ENCODE data around the gene CUBN. TPM values are rescaled to one million over a fixed set of nuclear protein-coding genes. Genes with fewer than 3 reads are reported as not detected.

CUBN gene
- total RNA-seq, 2 donors from 2014 or later, result 0.75 to 1.3 TPM

GRCh38 chr10:16863766-16864165, 265.8 kb downstream of the CUBN start:
- WGBS, 2 experiments (ENCODE audit: insufficient coverage in 1 of 2, insufficient read length in 1 of 2), result 80 to 90% methylated on average over 1 to 2 of the region's 2 CpGs
- no peaks in the 10 kb centered on the region for H3K9me3 ChIP-seq (ENCODE audit: control insufficient read depth, low read length)
- no peaks in the 10 kb centered on the region for H3K27me3 ChIP-seq (ENCODE audit: control insufficient read depth, insufficient read depth, low read length, poor library complexity, severe bottlenecking)
- Mint-ChIP-seq H3K27ac (no peak overlapping the region), H3K4me1 (peaks cover 30% of the 10 kb centered on the region), H3K4me3 (no peak overlapping the region), H3K36me3 (ENCODE audit: low read depth) (no peaks in the 10 kb centered on the region), H3K9me3 (peaks cover 4% of the 10 kb centered on the region), H3K27me3 (ENCODE audit: insufficient read depth) (no peaks in the 10 kb centered on the region)
- DNase-seq, result no peak
- no peaks in the 10 kb centered on the region for H3K36me3 ChIP-seq (ENCODE audit: control insufficient read depth, insufficient read depth, low read length)
- no peak overlapping the region for H3K4me3 ChIP-seq (ENCODE audit: low read length)
- TF ChIP-seq CTCF (conservative IDR thresholded peaks at IDR 0.05), result no peak
- H3K4me1 ChIP-seq (ENCODE audit: control insufficient read depth, insufficient read depth, low read length), result peaks cover 7% of the 10 kb centered on the region
- no peak overlapping the region for H3K9ac ChIP-seq (ENCODE audit: extremely low read depth, low read length, poor library complexity, severe bottlenecking)
- no peak overlapping the region for H3K27ac ChIP-seq (ENCODE audit: low read depth, low read length)

- no peak overlapping the region for H3K27ac ChIP-seq (ENCODE audit: low read depth, low read length)
- Mint-ChIP-seq H3K27ac (no peak overlapping the region), H3K4me1 (peaks cover 8% of the 10 kb centered on the region), H3K4me3 (no peak overlapping the region), H3K9me3 (no peaks in the 10 kb centered on the region), H3K27me3 (ENCODE audit: insufficient read depth) (no peaks in the 10 kb centered on the region), H3K36me3 (ENCODE audit: low read depth) (no peaks in the 10 kb centered on the region)
- TF ChIP-seq CTCF (conservative IDR thresholded peaks at IDR 0.05), result no peak
- H3K36me3 ChIP-seq (ENCODE audit: control insufficient read depth, insufficient read depth, low read length), result no peaks in the 10 kb centered on the region
- DNase-seq, result no peak
- H3K9ac ChIP-seq (ENCODE audit: extremely low read depth, low read length, poor library complexity, severe bottlenecking), result no peak overlapping the region
- H3K9me3 ChIP-seq (ENCODE audit: control insufficient read depth, low read length), result no peaks in the 10 kb centered on the region
- no peaks in the 10 kb centered on the region for H3K27me3 ChIP-seq (ENCODE audit: control insufficient read depth, insufficient read depth, low read length, poor library complexity, severe bottlenecking)
- WGBS, 2 experiments (ENCODE audit: insufficient coverage in 1 of 2, insufficient read length in 1 of 2), result 97% methylated on average over 3 of the region's 4 CpGs; no CpG with 5 or more reads in 1 of the 2 experiments
- H3K4me3 ChIP-seq (ENCODE audit: low read length), result no peak overlapping the region
- H3K4me1 ChIP-seq (ENCODE audit: control insufficient read depth, insufficient read depth, low read length), result no peaks in the 10 kb centered on the region
Measured at GRCh38 chr10:16857419-16857818, 272.2 kb downstream of the CUBN start.

- Histone ChIP-seq H3K27ac (ENCODE audit: low read depth, low read length) (no peak overlapping the region), H3K27me3 (ENCODE audit: control insufficient read depth, insufficient read depth, low read length, poor library complexity, severe bottlenecking) (no peaks in the 10 kb centered on the region), H3K4me1 (ENCODE audit: control insufficient read depth, insufficient read depth, low read length) (no peaks in the 10 kb centered on the region), H3K4me3 (ENCODE audit: low read length) (no peak overlapping the region), H3K36me3 (ENCODE audit: control insufficient read depth, insufficient read depth, low read length) (no peaks in the 10 kb centered on the region), H3K9me3 (ENCODE audit: control insufficient read depth, low read length) (no peaks in the 10 kb centered on the region), H3K9ac (ENCODE audit: extremely low read depth, low read length, poor library complexity, severe bottlenecking) (no peak overlapping the region)
- no peaks in the 10 kb centered on the region for H3K9me3 Mint-ChIP-seq
- no peak overlapping the region for H3K4me3 Mint-ChIP-seq
- no peaks in the 10 kb centered on the region for H3K36me3 Mint-ChIP-seq (ENCODE audit: low read depth)
- WGBS, 2 experiments (ENCODE audit: insufficient coverage in 1 of 2, insufficient read length in 1 of 2), result 73 to 79% methylated on average over 4 of the region's 4 CpGs
- H3K4me1 Mint-ChIP-seq, result peaks cover 8% of the 10 kb centered on the region
- no peak for TF ChIP-seq CTCF (conservative IDR thresholded peaks at IDR 0.05)
- no peak for DNase-seq
- no peak overlapping the region for H3K27ac Mint-ChIP-seq
- H3K27me3 Mint-ChIP-seq (ENCODE audit: insufficient read depth), result no peaks in the 10 kb centered on the region
Measured at GRCh38 chr10:16856567-16856966, 273.0 kb downstream of the CUBN start.

Data from endodermal cell (in vitro differentiated cells).